Nephron (organoid): ENCODE results near the gene SRGAP3.

Experiments
- H3K27ac Mint-ChIP-seq, 3 experiments: 2 replicates each; pipeline ENCODE4 v1.8.0; 2020; ENCODE audit warnings: mixed read lengths in 3 of 3, mild to moderate bottlenecking in 2 of 3, moderate library complexity in 1 of 3
- H3K27me3 Mint-ChIP-seq: 2 replicates; pipeline ENCODE4 v1.8.0; 2021; ENCODE audit warnings: low read depth, mild to moderate bottlenecking, moderate library complexity, mixed read lengths
- H3K36me3 Mint-ChIP-seq: 2 replicates; pipeline ENCODE4 v1.8.0; 2020; ENCODE audit warnings: low read depth, mixed read lengths
- H3K4me1 Mint-ChIP-seq: 2 replicates; pipeline ENCODE4 v1.8.0; 2020; ENCODE audit warnings: mixed read lengths
- H3K4me3 Mint-ChIP-seq, 3 experiments: 2 replicates each; pipeline ENCODE4 v1.8.0; 2020; ENCODE audit warnings: mild to moderate bottlenecking in 3 of 3, mixed read lengths in 3 of 3, moderate library complexity in 2 of 3
- H3K9me3 Mint-ChIP-seq: 2 replicates; pipeline ENCODE4 v1.8.0; 2020; ENCODE audit warnings: mixed read lengths
- CTCF ChIP-seq, 3 experiments: fragments of 200-600 bp; sonication (generic); IDR thresholded peaks; one replicate each; pipeline ENCODE4 v1.5.0; 2021; ENCODE audit warnings: antibody characterized with exemption in 3 of 3; ENCODE audit not compliant: unreplicated experiment in 3 of 3

SRGAP3 gene

GRCh38 chr3:9202546-9202945 lies 46.9 kb downstream of the SRGAP3 start:
- Mint-ChIP-seq H3K4me3 (no peak overlapping the region), H3K36me3 (no peaks in the 10 kb centered on the region), H3K4me1 (peaks cover 67% of the 10 kb centered on the region), H3K27ac (peak overlapping the region in 1 of 3 experiments; percentile 10), H3K9me3 (no peaks in the 10 kb centered on the region), H3K27me3 (peaks cover 17% of the 10 kb centered on the region)
- no peak for TF ChIP-seq CTCF (IDR thresholded peaks at IDR 0.05; ENCODE audit: unreplicated experiment in 3 of 3)

- H3K4me3 Mint-ChIP-seq = no peak overlapping the region
- no peak for TF ChIP-seq CTCF (IDR thresholded peaks at IDR 0.05; ENCODE audit: unreplicated experiment in 3 of 3)
- H3K27ac Mint-ChIP-seq = peak overlapping the region in 1 of 3 experiments; percentile 40
- no peaks in the 10 kb centered on the region for H3K9me3 Mint-ChIP-seq
- no peaks in the 10 kb centered on the region for H3K36me3 Mint-ChIP-seq
- H3K4me1 Mint-ChIP-seq = peaks cover 69% of the 10 kb centered on the region
- H3K27me3 Mint-ChIP-seq = peaks cover 17% of the 10 kb centered on the region
These were observed 47.5 kb downstream of the SRGAP3 start for GRCh38 chr3:9201955-9202354.

DNA sequence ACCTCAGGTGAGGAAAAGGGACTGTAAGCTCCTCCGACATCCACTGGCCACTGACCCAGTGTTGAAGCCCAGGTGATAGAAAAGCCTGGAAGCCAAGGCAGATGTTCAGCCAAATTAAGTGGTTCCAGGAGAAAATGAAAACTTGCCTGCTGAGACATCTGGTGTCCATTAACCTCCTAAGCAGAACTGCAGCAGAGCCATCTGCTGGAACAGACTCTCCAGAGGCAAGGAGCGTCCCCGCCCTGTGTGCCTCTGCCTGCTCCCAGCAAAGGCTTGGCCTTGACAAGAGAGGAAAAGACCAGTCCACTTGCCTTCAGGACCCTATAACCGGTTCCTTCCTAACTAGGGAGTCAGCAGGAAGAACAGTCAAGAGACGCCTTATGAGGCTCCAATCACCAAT lies 48.2 kb downstream of the SRGAP3 start:
- TF ChIP-seq CTCF (IDR thresholded peaks at IDR 0.05; ENCODE audit: unreplicated experiment in 3 of 3) = no peak
- H3K4me1 Mint-ChIP-seq = peaks cover 70% of the 10 kb centered on the region
- H3K9me3 Mint-ChIP-seq = no peaks in the 10 kb centered on the region
- peaks cover 17% of the 10 kb centered on the region for H3K27me3 Mint-ChIP-seq
- no peaks in the 10 kb centered on the region for H3K36me3 Mint-ChIP-seq
- peak overlapping the region in 2 of 3 experiments; percentile 5 to 40 for H3K27ac Mint-ChIP-seq
- H3K4me3 Mint-ChIP-seq = no peak overlapping the region

GRCh38 chr3:9199775-9200174 lies 49.7 kb downstream of the SRGAP3 start:
- no peak for TF ChIP-seq CTCF (IDR thresholded peaks at IDR 0.05; ENCODE audit: unreplicated experiment in 3 of 3)

GRCh38 chr3:9198899-9199335 lies 50.5 kb downstream of the SRGAP3 start:
- Mint-ChIP-seq H3K4me3 (no peak overlapping the region), H3K9me3 (no peaks in the 10 kb centered on the region), H3K27me3 (peaks cover 21% of the 10 kb centered on the region), H3K4me1 (peaks cover 67% of the 10 kb centered on the region), H3K27ac (peak overlapping the region in 1 of 3 experiments; percentile 27), H3K36me3 (no peaks in the 10 kb centered on the region)
- TF ChIP-seq CTCF (IDR thresholded peaks at IDR 0.05; ENCODE audit: unreplicated experiment in 3 of 3) = no peak

More at GRCh38 chr3:9199775-9200174, 49.7 kb downstream of the SRGAP3 start:
- peaks cover 70% of the 10 kb centered on the region for H3K4me1 Mint-ChIP-seq
- no peaks in the 10 kb centered on the region for H3K9me3 Mint-ChIP-seq
- H3K27ac Mint-ChIP-seq = peak overlapping the region in 1 of 3 experiments; percentile 27
- H3K4me3 Mint-ChIP-seq = no peak overlapping the region
- H3K27me3 Mint-ChIP-seq = peaks cover 21% of the 10 kb centered on the region
- H3K36me3 Mint-ChIP-seq = no peaks in the 10 kb centered on the region

DNA sequence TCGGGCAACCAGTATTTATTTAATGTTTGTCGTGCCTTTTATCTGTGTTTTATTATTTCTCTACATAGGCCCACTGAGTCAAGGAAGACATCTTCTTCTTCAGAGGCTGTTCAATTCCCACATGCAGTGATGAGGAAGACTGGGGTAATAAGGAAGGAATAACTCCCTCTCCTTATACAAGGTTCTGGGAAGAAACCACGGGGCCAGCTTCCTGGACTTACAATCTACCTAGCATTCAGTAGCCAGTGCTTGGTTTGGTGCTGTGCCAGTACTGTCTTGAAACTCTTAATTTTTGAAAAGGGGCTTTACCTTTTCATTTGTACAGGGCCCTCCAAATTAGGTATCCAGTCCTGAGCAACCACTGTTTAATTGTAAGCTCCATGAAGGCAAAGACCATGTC lies 51.2 kb downstream of the SRGAP3 start:
- no peak for TF ChIP-seq CTCF (IDR thresholded peaks at IDR 0.05; ENCODE audit: unreplicated experiment in 3 of 3)
- Mint-ChIP-seq H3K27me3 (peaks cover 16% of the 10 kb centered on the region), H3K27ac (peak overlapping the region in 1 of 3 experiments; percentile 27), H3K9me3 (no peaks in the 10 kb centered on the region), H3K36me3 (no peaks in the 10 kb centered on the region), H3K4me3 (no peak overlapping the region), H3K4me1 (peaks cover 63% of the 10 kb centered on the region)
